GM18498 (cell line): ENCODE data around the gene SCN9A.
A peak's percentile ranks its signal among the peaks of the same experiment; 100 is the strongest.
"Not testable (repeated sequence)": the region's sequence is repeated elsewhere in the genome, so short reads cannot be mapped to it uniquely, and the experiment has no call there.

Source experiments
- ATAC-seq: cut with Tn5 transposase; IDR thresholded peaks from one replicate; pipeline ENCODE4 v1.9.1; 2021; ENCODE audit warnings: mild to moderate bottlenecking, moderate library complexity; ENCODE audit not compliant: unreplicated experiment

The SCN9A gene

GRCh38 chr2:166376488-166376828 is 714 bp upstream of the SCN9A start:
- ATAC-seq = peak; percentile 5

- no peak for ATAC-seq
Observed at GRCh38 chr2:166375195-166375735, 479 bp downstream of the SCN9A start.

GRCh38 chr2:166373951-166374350 is 1.8 kb downstream of the SCN9A start:
- no peak for ATAC-seq

- no peak for ATAC-seq
Observed at GRCh38 chr2:166373539-166373938, 2.2 kb downstream of the SCN9A start.

- ATAC-seq = no peak
Observed at GRCh38 chr2:166373105-166373504, 2.6 kb downstream of the SCN9A start.

- no peak for ATAC-seq
Observed at GRCh38 chr2:166372046-166372445, 3.7 kb downstream of the SCN9A start.

GRCh38 chr2:166365803-166366420 is 9.8 kb downstream of the SCN9A start:
- no peak for ATAC-seq

GRCh38 chr2:166365239-166365638 is 10.5 kb downstream of the SCN9A start:
- ATAC-seq = no peak

- ATAC-seq = no peak
Observed at GRCh38 chr2:166364476-166365161, 11.1 kb downstream of the SCN9A start.

GRCh38 chr2:166361351-166362153 is 14.2 kb downstream of the SCN9A start:
- peak; percentile 78 for ATAC-seq

- no peak for ATAC-seq
Observed at GRCh38 chr2:166360906-166361305, 14.8 kb downstream of the SCN9A start.

- ATAC-seq = no peak
Observed at GRCh38 chr2:166360426-166360825, 15.3 kb downstream of the SCN9A start.

- not testable (repeated sequence) for ATAC-seq
Observed at GRCh38 chr2:166357950-166358321, 17.8 kb downstream of the SCN9A start.

- no peak for ATAC-seq
Observed at GRCh38 chr2:166357068-166357949, 18.4 kb downstream of the SCN9A start.

- no peak for ATAC-seq
Observed at GRCh38 chr2:166351319-166351718, 24.4 kb downstream of the SCN9A start.

- no peak for ATAC-seq
Observed at GRCh38 chr2:166350525-166350924, 25.2 kb downstream of the SCN9A start.

- no peak for ATAC-seq
Observed at GRCh38 chr2:166344286-166345113, 31.2 kb downstream of the SCN9A start.

- no peak for ATAC-seq
Observed at GRCh38 chr2:166343467-166343866, 32.3 kb downstream of the SCN9A start.

GRCh38 chr2:166341426-166341825 is 34.3 kb downstream of the SCN9A start:
- no peak for ATAC-seq

- ATAC-seq = no peak
Observed at GRCh38 chr2:166338831-166339339, 36.9 kb downstream of the SCN9A start.
